Stimulated activated CD4-positive, alpha-beta T cell treated with anti-CD3 and anti-CD28 coated beads, Interleukin-1b, Interleukin-23, amount 100 ng/mL, for 1 hour (primary cell): Measurements from ENCODE around the gene GPX6.
"Not testable (repeated sequence)": the region's sequence is repeated elsewhere in the genome, so short reads cannot be mapped to it uniquely, and the experiment has no call there.

Source experiments
- DNase-seq, 2 donors: peaks; one replicate each; pipeline ENCODE4 v3.0.0-alpha.2; 2020; ENCODE audit warnings: low read depth in 2 of 2

Gene GPX6

DNA sequence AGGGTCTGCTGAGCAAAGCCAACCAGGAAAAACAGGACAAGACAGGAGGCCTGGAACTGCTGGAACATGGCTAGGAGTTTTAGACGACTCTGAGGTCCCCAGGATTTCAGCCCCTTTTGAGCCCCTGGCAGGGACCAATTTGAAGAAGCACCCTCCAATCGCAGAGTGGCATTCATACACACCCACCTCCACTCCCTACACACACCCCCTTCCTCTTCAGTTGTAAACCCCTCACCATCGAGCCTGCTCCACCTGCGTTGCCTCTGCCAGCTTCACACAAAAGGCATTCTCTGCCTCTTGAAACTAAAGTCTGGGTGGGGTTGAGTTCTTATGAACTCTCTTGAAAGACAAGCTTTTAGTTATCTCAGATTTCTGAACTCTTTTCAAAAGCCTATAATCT, at the start of gene GPX6:
TSS of gene GPX6 (minus strand) at position 118 of the 400 bp plus-strand sequence. CDS start at position 68, 50 bp downstream.
- DNase-seq: no peak

- no peak for DNase-seq
These were observed 48.0 kb upstream of the GPX6 start for GRCh38 chr6:28563430-28564095.

DNA sequence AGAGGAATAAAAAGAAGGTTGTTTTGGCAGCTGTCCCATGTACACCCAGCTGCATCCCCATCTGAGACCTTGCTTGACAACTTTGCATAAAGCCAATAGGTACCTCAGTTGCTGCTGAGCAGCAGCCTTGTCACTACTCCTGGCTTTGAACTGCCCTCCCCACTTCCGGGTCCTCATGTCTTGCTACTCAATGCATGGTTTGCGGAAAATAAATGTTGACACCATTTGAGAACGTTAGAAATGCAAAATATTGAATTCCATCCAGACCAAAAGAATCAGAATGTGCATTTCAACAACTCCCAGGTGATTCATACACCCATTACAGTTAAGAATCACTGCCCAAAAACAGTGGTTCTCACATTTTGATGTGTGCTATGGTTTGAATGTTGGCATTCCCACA, 43.0 kb upstream of the GPX6 start:
- DNase-seq: no peak

DNA sequence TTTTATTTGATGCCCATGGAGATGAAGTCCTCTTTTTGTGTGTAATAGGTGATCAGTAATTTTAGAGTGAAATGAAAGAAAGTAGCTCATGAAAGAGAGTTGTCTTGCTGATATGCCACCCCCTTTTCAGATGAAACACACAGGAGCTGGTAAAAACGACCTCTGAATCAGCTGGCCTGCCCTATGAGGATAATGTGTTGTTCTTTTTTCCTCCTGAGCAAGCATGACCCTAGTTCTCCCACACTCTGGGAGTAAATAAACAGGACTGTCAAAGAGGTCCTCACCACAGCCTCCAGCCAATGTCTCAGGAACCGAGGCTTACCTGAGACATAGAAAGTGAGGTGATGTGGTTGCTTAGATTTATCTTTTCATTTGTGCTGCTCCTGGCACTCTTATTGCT, 39.5 kb upstream of the GPX6 start:
- no peak for DNase-seq

- DNase-seq: no peak
These were observed 38.6 kb upstream of the GPX6 start for GRCh38 chr6:28553986-28554881.

GRCh38 chr6:28553384-28553985, 37.9 kb upstream of the GPX6 start:
- no peak for DNase-seq

- no peak for DNase-seq
These were observed 36.5 kb upstream of the GPX6 start for GRCh38 chr6:28551891-28552666.

- DNase-seq: not testable (repeated sequence)
These were observed 31.4 kb upstream of the GPX6 start for GRCh38 chr6:28547003-28547402.

GRCh38 chr6:28545955-28546354, 30.4 kb upstream of the GPX6 start:
- no peak for DNase-seq

DNA sequence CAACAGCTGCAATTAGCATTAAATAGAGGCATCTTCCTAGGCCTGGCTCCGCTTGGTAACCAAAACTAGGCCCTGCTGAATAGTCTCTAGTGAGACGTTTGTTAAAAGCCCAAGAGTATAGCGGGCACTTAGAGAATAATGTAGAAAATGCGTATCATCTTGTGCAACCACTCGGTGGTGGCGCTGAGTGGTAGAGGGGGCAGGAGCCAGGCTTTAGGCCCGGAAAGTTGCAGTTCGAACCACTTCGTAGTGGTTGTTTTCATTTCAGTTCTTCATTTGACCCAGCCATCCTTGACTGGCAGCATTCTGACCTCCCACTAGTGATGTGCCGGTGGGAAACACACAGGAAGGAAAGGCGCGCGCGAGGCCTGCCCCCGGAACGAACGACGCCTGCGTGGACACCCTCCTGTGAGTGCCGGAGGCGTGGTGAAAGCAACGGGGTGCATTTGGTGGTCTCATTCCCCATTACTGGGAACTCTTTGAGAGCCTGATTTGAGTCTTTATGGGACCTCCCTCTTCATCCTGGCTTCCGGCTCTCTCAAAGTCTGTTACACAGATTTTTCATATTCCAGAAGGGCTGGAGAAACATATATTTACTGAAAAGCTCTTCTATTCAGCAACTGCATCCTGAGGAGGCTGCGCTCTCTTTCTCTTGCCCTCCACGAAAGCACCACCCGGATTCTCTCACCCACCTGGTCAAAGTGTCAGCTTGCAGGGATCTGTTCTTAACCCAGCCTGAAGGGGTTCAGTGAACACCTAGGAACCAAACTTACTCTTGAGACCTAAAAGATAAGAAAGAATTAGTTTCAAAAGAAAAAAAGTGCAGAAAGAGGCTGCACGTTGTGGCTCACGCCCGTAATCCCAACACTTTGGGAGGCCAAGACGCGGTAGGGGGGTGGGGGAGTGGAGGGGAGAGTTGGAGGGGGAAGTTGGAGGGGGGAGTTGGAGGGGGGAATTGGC, 28.3 kb upstream of the GPX6 start:
- DNase-seq: no peak

GRCh38 chr6:28542440-28543296, 27.1 kb upstream of the GPX6 start:
- peak in 1 of 2 donors; percentile 24 for DNase-seq

DNA sequence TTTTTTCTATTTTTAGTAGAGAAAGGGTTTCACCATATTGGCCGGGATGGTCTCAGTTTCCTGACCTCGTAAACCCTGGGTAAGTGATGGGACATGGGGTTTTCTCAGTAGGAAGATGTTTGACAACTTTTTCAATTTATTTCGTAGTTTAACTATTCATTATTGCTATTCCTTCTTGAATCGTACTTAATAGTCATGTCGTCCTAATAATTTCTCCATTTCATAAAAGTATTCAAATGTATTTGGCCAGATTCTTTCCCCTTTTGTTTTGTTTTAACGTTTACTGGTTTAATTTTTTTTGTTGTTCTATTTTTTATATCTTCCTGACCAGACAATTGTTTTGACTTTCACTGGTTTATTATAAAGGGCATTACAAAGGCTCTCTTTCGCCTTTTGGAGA, 26.4 kb upstream of the GPX6 start:
- DNase-seq: no peak

GRCh38 chr6:28537509-28538140, 22.0 kb upstream of the GPX6 start:
- DNase-seq: no peak

- DNase-seq: no peak
These were observed 21.5 kb upstream of the GPX6 start for GRCh38 chr6:28537065-28537464.

DNA sequence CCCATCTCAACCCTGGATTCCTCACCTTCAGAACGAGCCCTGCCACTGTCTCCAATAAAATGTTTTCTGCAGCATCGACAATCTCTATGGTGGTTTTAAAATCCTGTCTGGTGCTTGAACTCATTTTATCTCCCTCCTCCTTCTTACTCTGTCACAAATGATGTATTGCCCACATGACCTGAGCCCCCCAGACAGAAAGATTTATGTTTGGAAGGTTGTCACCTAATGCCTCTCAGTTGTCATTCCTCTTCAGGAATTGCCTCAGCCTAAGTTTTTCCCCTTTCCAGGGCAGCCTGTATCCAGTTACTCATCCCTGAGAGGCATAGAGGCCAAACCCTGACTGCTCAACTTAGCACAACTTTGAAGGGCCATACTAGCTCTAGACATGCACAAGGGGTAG, 19.3 kb upstream of the GPX6 start:
- no peak for DNase-seq

- DNase-seq: no peak
These were observed 18.7 kb upstream of the GPX6 start for GRCh38 chr6:28534306-28534705.

GRCh38 chr6:28531479-28532128, 16.0 kb upstream of the GPX6 start:
- DNase-seq: no peak

GRCh38 chr6:28530777-28531176, 15.2 kb upstream of the GPX6 start:
- DNase-seq: no peak
